ENCODE measurements around the gene FOXN3.
A peak's percentile ranks its signal among the peaks of the same experiment; 100 is the strongest.

Gene FOXN3

GRCh38 chr14:89417091-89417464, at the start of gene FOXN3:
Gene FOXN3 (minus strand): TSS chr14:89417233. CDS start chr14:89412476, 4,757 bp downstream.
- DNase-seq = peak; percentile 66

- DNase-seq = no peak
These were observed 49.5 kb upstream of the FOXN3 start for GRCh38 chr14:89466484-89466883.

GRCh38 chr14:89465876-89466275, 48.8 kb upstream of the FOXN3 start:
- DNase-seq = no peak

GRCh38 chr14:89461256-89461655, 44.2 kb upstream of the FOXN3 start:
- no peak for DNase-seq

- no peak for DNase-seq
These were observed 41.8 kb upstream of the FOXN3 start for GRCh38 chr14:89458713-89459420.

- no peak for DNase-seq
These were observed 40.0 kb upstream of the FOXN3 start for GRCh38 chr14:89457007-89457406.

- no peak for DNase-seq
These were observed 38.4 kb upstream of the FOXN3 start for GRCh38 chr14:89455412-89455811.

GRCh38 chr14:89454996-89455395, 38.0 kb upstream of the FOXN3 start:
- DNase-seq = no peak

GRCh38 chr14:89452281-89452680, 35.2 kb upstream of the FOXN3 start:
- DNase-seq = no peak

GRCh38 chr14:89451229-89451628, 34.2 kb upstream of the FOXN3 start:
- no peak for DNase-seq

- no peak for DNase-seq
These were observed 30.3 kb upstream of the FOXN3 start for GRCh38 chr14:89447182-89447944.

GRCh38 chr14:89445273-89445973, 28.4 kb upstream of the FOXN3 start:
- no peak for DNase-seq

GRCh38 chr14:89444516-89445125, 27.6 kb upstream of the FOXN3 start:
- no peak for DNase-seq

GRCh38 chr14:89444044-89444443, 27.0 kb upstream of the FOXN3 start:
- DNase-seq = no peak

- no peak for DNase-seq
These were observed 26.1 kb upstream of the FOXN3 start for GRCh38 chr14:89443042-89443629.

GRCh38 chr14:89442280-89442679, 25.2 kb upstream of the FOXN3 start:
- DNase-seq = no peak

GRCh38 chr14:89440986-89441909, 24.2 kb upstream of the FOXN3 start:
- no peak for DNase-seq

- DNase-seq = no peak
These were observed 19.0 kb upstream of the FOXN3 start for GRCh38 chr14:89435892-89436656.

- DNase-seq = no peak
These were observed 18.5 kb upstream of the FOXN3 start for GRCh38 chr14:89435492-89435891.

GRCh38 chr14:89432226-89432625, 15.2 kb upstream of the FOXN3 start:
- no peak for DNase-seq
